Loucy (cell line): Measurements from ENCODE around the gene SLC6A13.

Source experiments
- H2AFZ ChIP-seq: fragments of 200-600 bp; sonication (generic); 2 replicates; pipeline ENCODE4 v1.6.0; 2016; ENCODE audit warnings: antibody characterized with exemption, mild to moderate bottlenecking, low read length, moderate library complexity
- H3F3A ChIP-seq: fragments of 200-600 bp; 2 replicates; pipeline ENCODE4 v1.6.0; 2016; ENCODE audit warnings: antibody characterized with exemption, low read depth, mild to moderate bottlenecking
- H3K27me3 ChIP-seq: fragments of 200-600 bp; sonication (generic); 2 replicates; pipeline ENCODE4 v1.6.1; 2014; ENCODE audit warnings: low read length, mild to moderate bottlenecking; ENCODE audit not compliant: insufficient read depth, poor library complexity, severe bottlenecking
- H3K36me3 ChIP-seq: fragments of 200-600 bp; sonication (generic); 2 replicates; pipeline ENCODE4 v1.6.1; 2016; ENCODE audit warnings: low read length; ENCODE audit not compliant: insufficient read depth
- H3K4me1 ChIP-seq: fragments of 200-600 bp; sonication (generic); 2 replicates; pipeline ENCODE4 v1.5.1; 2014; ENCODE audit warnings: low read length, mild to moderate bottlenecking; ENCODE audit not compliant: insufficient read depth, poor library complexity, severe bottlenecking
- H3K4me2 ChIP-seq: fragments of 200-600 bp; sonication (generic); 2 replicates; pipeline ENCODE4 v1.6.0; 2014; ENCODE audit warnings: antibody characterized with exemption, low read length, low read depth, mild to moderate bottlenecking; ENCODE audit not compliant: poor library complexity, severe bottlenecking
- H3K4me3 ChIP-seq: fragments of 200-600 bp; sonication (generic); 2 replicates; pipeline ENCODE4 v1.5.1; 2014; ENCODE audit warnings: low read length, mild to moderate bottlenecking, mixed read lengths; ENCODE audit not compliant: poor library complexity, severe bottlenecking
- H3K79me2 ChIP-seq: fragments of 200-600 bp; sonication (generic); 2 replicates; pipeline ENCODE4 v1.6.1; 2014; ENCODE audit warnings: low read length; ENCODE audit not compliant: insufficient read depth
- H3K9ac ChIP-seq: fragments of 200-600 bp; sonication (generic); 2 replicates; pipeline ENCODE4 v1.6.0; 2014; ENCODE audit warnings: mild to moderate bottlenecking, low read depth, low read length, moderate library complexity; ENCODE audit not compliant: poor library complexity, severe bottlenecking
- H3K9me2 ChIP-seq: fragments of 200-600 bp; sonication (generic); replicated peaks from 2 replicates; pipeline ENCODE4 v1.6.1; 2016; ENCODE audit warnings: low read depth, low read length, mixed read lengths
- H3K9me3 ChIP-seq: fragments of 200-600 bp; sonication (generic); 2 replicates; pipeline ENCODE4 v1.6.1; 2014; ENCODE audit warnings: mild to moderate bottlenecking, antibody characterized with exemption, low read length, low read depth; ENCODE audit not compliant: insufficient read depth
- H4K20me1 ChIP-seq: fragments of 200-600 bp; sonication (generic); 2 replicates; pipeline ENCODE4 v1.6.0; 2014; ENCODE audit warnings: antibody characterized with exemption, low read length, mild to moderate bottlenecking; ENCODE audit not compliant: insufficient read depth, poor library complexity, severe bottlenecking
- CTCF ChIP-seq: fragments of 200-600 bp; sonication (generic); conservative IDR thresholded peaks from 2 replicates; pipeline ENCODE4 v1.5.1; 2014; ENCODE audit warnings: mild to moderate bottlenecking, antibody characterized with exemption, low read length
- EZH2phosphoT487 ChIP-seq: fragments of 200-600 bp; IDR thresholded peaks from 2 replicates; pipeline ENCODE4 v1.6.1; 2018; ENCODE audit warnings: antibody characterized with exemption, mild to moderate bottlenecking, moderate library complexity, borderline replicate concordance

SLC6A13 gene

GRCh38 chr12:234891-235415 lies 27.7 kb downstream of the SLC6A13 start:
- H3K4me3 ChIP-seq, result no peak overlapping the region
- H3K9me3 ChIP-seq, result peaks cover 13% of the 10 kb centered on the region; the same call in 1 of the 2 replicates
- H3K79me2 ChIP-seq, result no peaks in the 10 kb centered on the region
- no peaks in the 10 kb centered on the region for H4K20me1 ChIP-seq
- H3K27me3 ChIP-seq, result no peaks in the 10 kb centered on the region
- H3K36me3 ChIP-seq, result 0 out of 2 replicates have a peak, but pooled peaks cover 3% of the 10 kb centered on the region
- no peaks in the 10 kb centered on the region for H3K9me2 ChIP-seq
- H3F3A ChIP-seq, result no peaks in the 10 kb centered on the region
- H3K9ac ChIP-seq, result no peak overlapping the region
- no peak overlapping the region for H2AFZ ChIP-seq
- TF ChIP-seq CTCF, result no peak
- no peak for TF ChIP-seq EZH2phosphoT487
- no peak overlapping the region for H3K4me2 ChIP-seq
- H3K4me1 ChIP-seq, result peaks cover 12% of the 10 kb centered on the region

- Histone ChIP-seq H3K36me3 (0 out of 2 replicates have a peak, but pooled peaks cover 3% of the 10 kb centered on the region), H3K9me3 (peaks cover 13% of the 10 kb centered on the region; the same call in 1 of the 2 replicates), H3K4me2 (no peak overlapping the region), H3K4me3 (no peak overlapping the region), H4K20me1 (no peaks in the 10 kb centered on the region), H3K9me2 (no peaks in the 10 kb centered on the region), H3K79me2 (no peaks in the 10 kb centered on the region), H2AFZ (no peak overlapping the region), H3K27me3 (no peaks in the 10 kb centered on the region), H3K9ac (no peak overlapping the region), H3K4me1 (peaks cover 12% of the 10 kb centered on the region), H3F3A (no peaks in the 10 kb centered on the region)
- TF ChIP-seq CTCF (no peak), EZH2phosphoT487 (no peak)
These were observed 28.6 kb downstream of the SLC6A13 start for GRCh38 chr12:234019-234418.

- Histone ChIP-seq H3K4me2 (no peak overlapping the region), H3K9me2 (no peaks in the 10 kb centered on the region), H3K27me3 (no peaks in the 10 kb centered on the region), H3K4me3 (no peak overlapping the region), H3K79me2 (no peaks in the 10 kb centered on the region), H3K4me1 (peaks cover 12% of the 10 kb centered on the region), H2AFZ (no peak overlapping the region), H3F3A (no peaks in the 10 kb centered on the region), H3K9me3 (peaks cover 13% of the 10 kb centered on the region; the same call in 1 of the 2 replicates), H3K9ac (no peak overlapping the region), H4K20me1 (no peaks in the 10 kb centered on the region), H3K36me3 (0 out of 2 replicates have a peak, but pooled peaks cover 3% of the 10 kb centered on the region)
- TF ChIP-seq EZH2phosphoT487 (no peak), CTCF (no peak)
These were observed 29.0 kb downstream of the SLC6A13 start for GRCh38 chr12:233615-233968.
